OCI-LY1 (cell line): Measurements from ENCODE around the gene WNT2.

Experiments
- H2AFZ ChIP-seq: fragments of 200-600 bp; sonication (generic), shearing (Covaris generic); 2 replicates; pipeline ENCODE4 v1.6.0; 2014; ENCODE audit warnings: antibody characterized with exemption, mild to moderate bottlenecking, low read length
- H3F3A ChIP-seq: fragments of 200-600 bp; sonication (generic), shearing (Covaris generic); 2 replicates; pipeline ENCODE4 v1.6.0; 2014; ENCODE audit warnings: mild to moderate bottlenecking, antibody characterized with exemption, low read length, moderate library complexity; ENCODE audit not compliant: insufficient read depth
- H3K27ac ChIP-seq: fragments of 200-600 bp; sonication (generic); 2 replicates; pipeline ENCODE4 v1.5.1; 2014; ENCODE audit warnings: low read length, mixed run types, mild to moderate bottlenecking, low read depth; ENCODE audit not compliant: poor library complexity, severe bottlenecking
- H3K27me3 ChIP-seq: fragments of 200-600 bp; sonication (generic); 2 replicates; pipeline ENCODE4 v1.6.0; 2014; ENCODE audit warnings: antibody characterized with exemption, mild to moderate bottlenecking, low read length, moderate library complexity; ENCODE audit not compliant: insufficient read depth
- H3K36me3 ChIP-seq: fragments of 200-600 bp; sonication (generic); 2 replicates; pipeline ENCODE4 v1.6.1; 2014; ENCODE audit warnings: mild to moderate bottlenecking, antibody characterized with exemption, low read length, moderate library complexity, mixed read lengths; ENCODE audit not compliant: insufficient read depth
- H3K4me1 ChIP-seq: fragments of 200-600 bp; sonication (generic); 2 replicates; pipeline ENCODE4 v1.5.1; 2014; ENCODE audit warnings: mild to moderate bottlenecking, low read length, moderate library complexity; ENCODE audit not compliant: insufficient read depth, severe bottlenecking
- H3K4me2 ChIP-seq: fragments of 200-600 bp; sonication (generic), shearing (Covaris generic); 2 replicates; pipeline ENCODE4 v1.6.1; 2014; ENCODE audit warnings: low read length
- H3K4me3 ChIP-seq: fragments of 200-600 bp; sonication (generic); 2 replicates; pipeline ENCODE4 v1.5.1; 2014; ENCODE audit warnings: low read length, low read depth, mild to moderate bottlenecking, mixed read lengths; ENCODE audit not compliant: poor library complexity, severe bottlenecking
- H3K79me2 ChIP-seq: fragments of 200-600 bp; shearing (Covaris generic); 2 replicates; pipeline ENCODE4 v1.6.1; 2016; ENCODE audit warnings: mixed run types, low read length, mixed read lengths; ENCODE audit not compliant: insufficient read depth
- H3K9ac ChIP-seq: fragments of 200-600 bp; sonication (generic), shearing (Covaris generic); 2 replicates; pipeline ENCODE4 v1.6.1; 2014; ENCODE audit warnings: mild to moderate bottlenecking, low read length, mixed read lengths
- H3K9me2 ChIP-seq: fragments of 200-600 bp; sonication (generic), shearing (Covaris generic); 2 replicates; pipeline ENCODE4 v1.6.1; 2014; ENCODE audit warnings: low read depth, mild to moderate bottlenecking, low read length, mixed read lengths
- H3K9me3 ChIP-seq: fragments of 200-600 bp; shearing (Covaris generic); 2 replicates; pipeline ENCODE4 v1.6.1; 2014; ENCODE audit warnings: low read length, mixed read lengths
- H4K20me1 ChIP-seq: fragments of 200-600 bp; sonication (generic), shearing (Covaris generic); 2 replicates; pipeline ENCODE4 v1.6.0; 2016; ENCODE audit warnings: mild to moderate bottlenecking, low read length; ENCODE audit not compliant: insufficient read depth
- EZH2 ChIP-seq: fragments of 200-600 bp; sonication (generic), shearing (Covaris generic); IDR thresholded peaks from 2 replicates; pipeline ENCODE4 v1.8.0; 2017; ENCODE audit warnings: borderline replicate concordance, mixed run types, mild to moderate bottlenecking, antibody characterized with exemption, low read length, moderate library complexity, mixed read lengths
- TF ChIP-seq, protein P1 (sequence below): fragments of 200-600 bp; sonication (generic), shearing (Covaris generic); IDR thresholded peaks from 2 replicates; pipeline ENCODE4 v1.5.1; 2017; ENCODE audit warnings: mild to moderate bottlenecking, antibody characterized with exemption, low read length, moderate library complexity, mixed read lengths

The WNT2 gene

DNA sequence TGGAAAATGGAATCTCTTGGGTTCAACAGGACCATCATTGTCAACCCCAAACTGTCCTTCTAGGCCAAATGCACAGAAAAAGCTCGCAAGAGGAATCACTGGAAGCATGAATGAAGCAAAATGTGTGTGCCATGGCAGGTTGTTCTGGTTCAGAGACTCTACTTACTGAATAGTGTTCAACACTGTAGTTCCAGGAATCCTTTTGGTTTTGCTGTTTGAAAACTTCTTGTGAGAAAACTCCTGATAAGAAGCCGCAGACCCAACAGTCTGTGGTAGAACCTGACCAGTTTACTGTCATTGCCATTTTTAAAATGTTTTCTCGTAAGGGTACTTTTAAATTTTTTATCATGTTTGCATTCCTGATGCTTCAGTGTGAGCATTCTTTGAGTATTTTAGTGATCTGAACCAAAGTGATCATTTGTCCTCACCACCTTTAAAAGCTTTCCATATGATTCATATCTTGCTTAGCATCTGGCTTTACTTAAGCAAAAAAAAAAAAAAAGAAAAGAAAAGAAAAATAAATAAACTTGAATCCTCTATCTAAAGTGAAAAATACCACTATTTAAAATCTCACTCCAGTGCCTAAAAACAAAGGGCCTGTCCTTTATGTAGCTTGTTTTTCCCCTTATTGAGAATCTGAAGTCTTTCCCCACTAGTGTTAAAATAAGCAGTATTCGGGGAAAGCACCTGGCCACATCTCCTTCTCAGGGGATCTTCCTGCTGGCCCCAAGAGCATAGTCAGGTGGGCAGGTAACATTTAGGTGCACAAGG lies 92.4 kb downstream of the WNT2 start:
- Histone ChIP-seq H3K9me3 (no peaks in the 10 kb centered on the region), H3K4me3 (no peak overlapping the region), H3K9ac (no peak overlapping the region), H4K20me1 (no peaks in the 10 kb centered on the region), H3K27me3 (no peaks in the 10 kb centered on the region), H3K4me2 (no peak overlapping the region), H3K4me1 (no peaks in the 10 kb centered on the region), H3F3A (no peaks in the 10 kb centered on the region), H3K27ac (no peak overlapping the region), H3K9me2 (no peaks in the 10 kb centered on the region), H2AFZ (no peak overlapping the region), H3K36me3 (no peaks in the 10 kb centered on the region), H3K79me2 (no peaks in the 10 kb centered on the region)
- no peak for TF ChIP-seq EZH2
- TF ChIP-seq, protein P1, sequence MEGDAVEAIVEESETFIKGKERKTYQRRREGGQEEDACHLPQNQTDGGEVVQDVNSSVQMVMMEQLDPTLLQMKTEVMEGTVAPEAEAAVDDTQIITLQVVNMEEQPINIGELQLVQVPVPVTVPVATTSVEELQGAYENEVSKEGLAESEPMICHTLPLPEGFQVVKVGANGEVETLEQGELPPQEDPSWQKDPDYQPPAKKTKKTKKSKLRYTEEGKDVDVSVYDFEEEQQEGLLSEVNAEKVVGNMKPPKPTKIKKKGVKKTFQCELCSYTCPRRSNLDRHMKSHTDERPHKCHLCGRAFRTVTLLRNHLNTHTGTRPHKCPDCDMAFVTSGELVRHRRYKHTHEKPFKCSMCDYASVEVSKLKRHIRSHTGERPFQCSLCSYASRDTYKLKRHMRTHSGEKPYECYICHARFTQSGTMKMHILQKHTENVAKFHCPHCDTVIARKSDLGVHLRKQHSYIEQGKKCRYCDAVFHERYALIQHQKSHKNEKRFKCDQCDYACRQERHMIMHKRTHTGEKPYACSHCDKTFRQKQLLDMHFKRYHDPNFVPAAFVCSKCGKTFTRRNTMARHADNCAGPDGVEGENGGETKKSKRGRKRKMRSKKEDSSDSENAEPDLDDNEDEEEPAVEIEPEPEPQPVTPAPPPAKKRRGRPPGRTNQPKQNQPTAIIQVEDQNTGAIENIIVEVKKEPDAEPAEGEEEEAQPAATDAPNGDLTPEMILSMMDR, result no peak

DNA sequence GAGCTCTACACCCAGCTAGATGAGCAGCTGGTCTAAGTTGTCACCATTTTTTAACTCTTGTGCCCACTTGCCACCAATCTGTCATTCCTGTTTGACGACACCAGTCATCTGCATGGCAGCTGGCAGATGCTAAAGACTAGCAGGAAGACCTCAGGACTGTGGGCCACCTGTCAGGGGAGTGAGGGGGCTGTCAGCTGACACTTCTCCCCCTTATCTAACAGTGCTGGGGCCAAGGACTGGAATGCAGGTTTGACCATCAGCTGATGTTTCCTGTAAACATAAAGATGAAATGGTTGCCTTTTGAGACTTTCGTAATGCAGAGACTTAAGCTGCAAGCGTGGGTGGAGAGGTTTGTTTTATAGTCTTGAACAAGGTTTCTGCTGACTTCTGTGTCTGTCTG lies 93.5 kb downstream of the WNT2 start:
- Histone ChIP-seq H3K4me3 (no peak overlapping the region), H3F3A (no peaks in the 10 kb centered on the region), H3K9me2 (no peaks in the 10 kb centered on the region), H3K9ac (no peak overlapping the region), H3K4me2 (no peak overlapping the region), H2AFZ (no peak overlapping the region), H3K27ac (no peak overlapping the region), H3K36me3 (no peaks in the 10 kb centered on the region), H4K20me1 (no peaks in the 10 kb centered on the region), H3K27me3 (no peaks in the 10 kb centered on the region), H3K79me2 (no peaks in the 10 kb centered on the region), H3K9me3 (no peaks in the 10 kb centered on the region), H3K4me1 (no peaks in the 10 kb centered on the region)
- no peak for TF ChIP-seq EZH2
- TF ChIP-seq, protein P1, result no peak

DNA sequence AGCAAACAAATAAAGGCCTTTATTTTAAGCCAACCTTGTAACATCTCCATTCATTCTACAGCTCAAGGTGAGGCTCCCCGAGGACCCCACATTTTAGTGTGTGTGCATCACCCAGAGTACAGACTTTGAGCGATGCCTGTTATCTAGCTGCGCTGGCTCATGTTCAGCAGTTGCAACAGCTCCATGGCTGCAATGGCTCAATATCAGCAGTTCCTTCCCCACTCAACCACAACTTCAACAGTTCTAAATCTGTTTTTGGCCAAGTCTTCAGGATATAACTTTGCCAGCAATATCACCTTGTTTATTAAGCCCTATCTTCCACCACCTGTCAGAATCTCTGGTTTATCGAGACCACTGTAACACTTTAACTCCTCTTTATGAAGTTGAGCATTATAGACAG lies 95.8 kb downstream of the WNT2 start:
- no peaks in the 10 kb centered on the region for H3F3A ChIP-seq
- H3K4me3 ChIP-seq, result no peak overlapping the region
- H3K4me1 ChIP-seq, result no peaks in the 10 kb centered on the region
- no peaks in the 10 kb centered on the region for H4K20me1 ChIP-seq
- no peaks in the 10 kb centered on the region for H3K9me3 ChIP-seq
- H3K79me2 ChIP-seq, result no peaks in the 10 kb centered on the region
- no peaks in the 10 kb centered on the region for H3K27me3 ChIP-seq
- H3K36me3 ChIP-seq, result no peaks in the 10 kb centered on the region
- no peak overlapping the region for H2AFZ ChIP-seq
- no peak overlapping the region for H3K4me2 ChIP-seq
- no peak overlapping the region for H3K27ac ChIP-seq
- H3K9ac ChIP-seq, result no peak overlapping the region
- TF ChIP-seq, protein P1, result no peak
- no peak for TF ChIP-seq EZH2
- H3K9me2 ChIP-seq, result no peaks in the 10 kb centered on the region
